HG03378 (cell line): Measurements from ENCODE around the gene KCND3.
"Not testable (repeated sequence)": the region's sequence is repeated elsewhere in the genome, so short reads cannot be mapped to it uniquely, and the experiment has no call there.

Source experiments
- ATAC-seq: cut with Tn5 transposase; IDR thresholded peaks from one replicate; pipeline ENCODE4 v1.9.1; 2021; ENCODE audit warnings: mild to moderate bottlenecking, moderate library complexity; ENCODE audit not compliant: unreplicated experiment

KCND3 gene

DNA sequence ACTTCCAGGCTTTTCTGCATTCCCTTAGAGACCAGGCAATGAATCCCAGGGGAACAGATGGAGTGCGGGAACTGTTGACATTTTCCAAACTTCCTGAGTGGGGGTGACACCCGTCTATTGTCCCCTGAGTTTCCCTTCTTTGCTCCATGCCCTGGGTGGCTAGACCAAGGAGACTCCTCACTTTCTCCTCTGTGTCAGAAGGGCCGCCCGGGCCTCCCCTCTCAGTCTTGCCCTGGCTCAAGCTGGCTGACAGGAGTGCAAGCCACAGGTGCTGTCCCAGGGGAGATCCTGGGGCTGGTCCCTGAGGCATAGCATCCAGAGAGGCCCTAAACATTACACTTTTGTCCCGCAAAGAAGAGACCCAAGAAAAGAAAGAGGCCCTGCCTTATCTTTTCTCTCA lies 170.9 kb downstream of the KCND3 start:
- no peak for ATAC-seq

- ATAC-seq = no peak
These were observed 171.4 kb downstream of the KCND3 start for GRCh38 chr1:111818081-111818480.

DNA sequence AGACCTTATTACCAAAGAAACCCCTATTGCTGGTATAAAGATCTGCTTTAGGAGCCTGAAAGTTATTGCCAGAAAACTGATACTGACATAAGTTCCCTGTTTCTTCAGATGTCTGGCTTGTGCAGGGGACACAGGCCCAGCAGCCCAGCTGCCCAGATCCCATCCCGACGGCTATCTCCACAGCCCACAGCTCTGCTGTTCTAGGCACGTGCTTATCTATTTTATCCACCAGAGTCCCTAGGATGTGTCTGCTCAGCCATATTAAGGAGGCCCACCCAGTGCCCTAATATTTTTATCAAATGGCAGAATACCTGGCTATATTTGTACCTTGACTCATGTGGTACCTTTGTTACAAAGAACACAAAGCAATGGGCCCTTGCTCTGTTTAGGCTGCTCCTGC lies 174.8 kb downstream of the KCND3 start:
- no peak for ATAC-seq

DNA sequence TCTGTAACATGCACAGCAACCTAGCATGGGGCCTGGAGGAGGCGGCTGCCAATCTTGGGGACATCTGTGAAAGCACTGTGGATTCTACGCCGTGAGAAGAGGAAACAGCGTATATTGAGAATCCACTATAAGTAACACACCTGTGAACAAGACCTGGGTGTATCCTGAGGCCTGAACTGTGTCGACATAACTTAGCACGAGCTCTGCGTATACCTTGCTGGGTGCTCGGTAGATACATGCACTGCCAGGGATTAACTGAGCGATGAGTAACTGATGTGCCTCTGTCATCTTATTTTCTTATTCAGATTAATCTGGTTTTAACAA lies 175.2 kb downstream of the KCND3 start:
- ATAC-seq = no peak

GRCh38 chr1:111813440-111814304 lies 175.8 kb downstream of the KCND3 start:
- no peak for ATAC-seq

GRCh38 chr1:111812306-111812705 lies 177.2 kb downstream of the KCND3 start:
- no peak for ATAC-seq

DNA sequence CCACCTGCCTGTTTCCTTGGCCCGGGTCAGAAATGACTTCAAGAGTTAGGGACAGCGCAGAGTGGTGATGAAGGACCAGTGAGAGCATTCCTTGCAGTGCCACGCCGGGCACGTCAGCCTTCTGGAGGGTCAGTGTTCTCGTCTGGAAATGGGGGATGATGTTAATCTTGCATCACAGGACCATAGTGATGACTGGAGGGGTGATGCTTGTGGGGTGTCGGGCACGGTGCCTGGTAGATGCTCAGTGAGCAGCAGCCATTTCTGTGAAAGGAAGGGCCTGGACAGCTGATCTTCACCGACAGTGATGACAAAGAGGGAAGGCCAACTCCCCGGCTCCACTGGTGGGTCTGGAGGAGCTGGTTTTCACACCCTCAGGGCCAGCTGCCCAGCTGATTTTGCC lies 177.6 kb downstream of the KCND3 start:
- no peak for ATAC-seq

DNA sequence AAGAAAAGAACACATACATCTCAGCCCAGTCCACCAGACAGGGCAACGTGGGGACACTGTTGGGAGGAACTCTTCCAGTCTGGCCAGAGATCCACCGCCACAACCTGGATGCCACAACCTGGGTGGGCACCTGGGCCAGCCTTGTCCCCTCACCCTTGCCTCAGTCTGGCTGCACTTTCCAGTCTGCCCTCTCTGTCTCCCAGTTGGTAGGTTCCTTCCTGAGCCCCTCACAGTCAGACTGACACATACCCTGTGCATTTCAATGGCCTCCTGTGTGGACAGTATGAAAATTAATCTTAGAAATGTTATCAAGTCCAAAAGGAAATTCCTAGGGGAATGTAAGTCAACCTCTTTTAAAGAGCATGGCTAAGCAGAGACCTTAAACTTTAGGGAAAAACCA lies 184.2 kb downstream of the KCND3 start:
- no peak for ATAC-seq

DNA sequence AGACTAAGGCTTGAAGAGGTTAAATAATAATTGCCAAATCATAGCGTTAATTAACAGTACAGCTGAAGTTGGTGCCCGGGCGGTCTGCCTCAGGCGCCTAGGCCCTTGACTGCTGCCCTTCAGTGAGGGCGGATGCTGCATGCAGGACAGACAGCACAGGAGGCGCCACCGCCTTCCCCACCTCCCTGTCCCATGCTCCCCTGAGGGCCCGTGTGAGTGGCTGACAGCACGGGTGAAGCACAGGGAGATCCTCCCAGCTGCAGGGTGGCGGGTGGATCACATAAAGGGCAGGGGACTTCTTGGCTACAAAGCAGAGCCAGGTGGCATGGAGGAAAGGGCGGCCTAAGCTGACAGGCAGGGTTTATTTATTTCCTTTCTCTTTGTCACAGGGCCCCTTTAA lies 184.7 kb downstream of the KCND3 start:
- ATAC-seq = no peak

DNA sequence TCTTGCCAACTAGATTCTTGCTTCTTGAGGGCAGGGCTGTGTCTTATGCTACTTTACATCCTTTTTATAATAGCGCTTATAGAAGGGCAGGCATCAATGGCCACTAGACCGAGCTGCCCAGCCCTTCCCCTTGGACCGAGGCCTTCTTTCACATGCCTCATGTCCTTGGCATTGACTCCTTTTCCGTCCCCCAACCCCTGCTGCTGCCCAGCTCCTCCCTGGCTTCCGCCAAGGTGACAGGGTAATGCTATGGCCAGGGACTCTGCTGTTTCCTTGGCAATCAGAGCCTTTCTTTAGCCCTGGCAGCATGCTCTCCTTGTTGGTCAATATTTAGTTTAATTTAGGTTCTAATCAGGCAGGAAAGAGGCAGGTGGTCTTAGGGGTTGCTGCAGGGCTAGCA lies 185.5 kb downstream of the KCND3 start:
- no peak for ATAC-seq

GRCh38 chr1:111802984-111803383 lies 186.5 kb downstream of the KCND3 start:
- no peak for ATAC-seq

DNA sequence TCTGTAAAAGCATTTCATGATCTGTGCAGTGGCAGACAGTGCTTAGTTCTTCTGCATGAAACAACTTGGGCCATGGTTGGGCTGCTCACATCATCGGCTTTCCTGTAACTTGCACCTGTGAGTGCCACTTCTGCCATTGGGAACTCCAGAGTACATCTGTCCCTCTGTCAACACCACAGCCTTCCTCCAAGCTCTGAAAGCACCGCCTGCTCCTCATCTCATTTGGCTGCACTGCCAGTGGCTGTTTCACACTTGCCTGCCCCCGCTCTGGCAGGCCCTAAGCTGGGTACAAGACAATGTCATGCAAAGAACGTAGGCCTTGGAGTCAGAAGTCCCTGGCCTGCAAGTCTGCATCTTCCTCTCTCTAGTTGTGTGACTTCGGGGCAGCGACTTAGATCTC lies 187.4 kb downstream of the KCND3 start:
- ATAC-seq = no peak

- ATAC-seq = no peak
These were observed 188.2 kb downstream of the KCND3 start for GRCh38 chr1:111801071-111801850.

- ATAC-seq = not testable (repeated sequence)
These were observed 189.7 kb downstream of the KCND3 start for GRCh38 chr1:111799722-111800121.

GRCh38 chr1:111798580-111798979 lies 190.9 kb downstream of the KCND3 start:
- no peak for ATAC-seq

GRCh38 chr1:111795401-111795800 lies 194.1 kb downstream of the KCND3 start:
- ATAC-seq = no peak

GRCh38 chr1:111793923-111794322 lies 195.5 kb downstream of the KCND3 start:
- no peak for ATAC-seq

- ATAC-seq = no peak
These were observed 197.2 kb downstream of the KCND3 start for GRCh38 chr1:111792249-111792648.

DNA sequence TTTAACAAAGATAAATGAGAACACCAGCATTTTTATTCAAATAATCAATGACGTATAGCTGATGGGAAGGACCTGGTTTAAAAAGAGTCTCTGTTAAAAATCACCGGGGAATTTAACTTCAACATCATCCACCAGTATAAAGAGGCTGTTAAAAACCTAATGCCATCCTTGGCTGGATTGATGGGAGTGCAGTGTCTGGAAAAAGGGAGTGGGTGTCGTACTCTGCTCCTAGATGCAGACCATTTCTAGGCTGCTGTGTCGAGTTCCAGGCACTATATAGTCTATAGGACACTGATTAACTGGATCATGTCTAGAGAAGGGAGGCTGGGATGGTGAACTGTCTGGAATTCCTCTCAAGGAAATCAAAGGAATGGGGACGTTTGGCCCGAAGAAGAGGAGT lies 197.7 kb downstream of the KCND3 start:
- ATAC-seq = no peak

DNA sequence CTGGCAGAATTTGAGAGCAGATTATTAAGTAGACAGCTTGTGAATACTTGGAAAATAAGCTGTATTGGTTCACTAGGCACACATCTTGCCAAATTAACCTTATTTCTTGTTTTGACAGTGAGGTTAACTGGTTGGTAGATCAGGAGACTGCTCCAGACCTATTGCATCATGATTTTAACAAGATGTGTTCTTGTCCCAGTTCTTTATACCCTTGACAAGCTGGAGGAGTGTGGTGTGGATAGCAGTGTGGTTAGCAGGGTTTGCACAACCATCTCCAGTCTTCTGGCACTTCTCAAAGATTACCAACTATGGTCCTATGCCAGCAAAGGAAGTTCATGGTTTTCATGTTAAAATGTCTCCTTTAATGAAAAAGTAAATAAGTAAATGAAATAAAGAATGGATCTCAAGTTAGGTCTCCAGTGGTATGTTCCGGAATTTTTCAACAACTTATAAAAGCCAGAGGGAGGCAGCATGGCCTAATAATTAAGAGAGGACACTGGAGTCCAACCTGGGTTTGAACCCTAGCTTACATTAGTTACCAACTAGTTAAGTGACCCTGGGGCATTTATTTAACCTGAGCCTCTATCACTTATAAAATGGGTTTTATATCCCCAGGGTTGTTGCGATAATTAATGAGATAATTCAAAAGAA lies 199.7 kb downstream of the KCND3 start:
- no peak for ATAC-seq

DNA sequence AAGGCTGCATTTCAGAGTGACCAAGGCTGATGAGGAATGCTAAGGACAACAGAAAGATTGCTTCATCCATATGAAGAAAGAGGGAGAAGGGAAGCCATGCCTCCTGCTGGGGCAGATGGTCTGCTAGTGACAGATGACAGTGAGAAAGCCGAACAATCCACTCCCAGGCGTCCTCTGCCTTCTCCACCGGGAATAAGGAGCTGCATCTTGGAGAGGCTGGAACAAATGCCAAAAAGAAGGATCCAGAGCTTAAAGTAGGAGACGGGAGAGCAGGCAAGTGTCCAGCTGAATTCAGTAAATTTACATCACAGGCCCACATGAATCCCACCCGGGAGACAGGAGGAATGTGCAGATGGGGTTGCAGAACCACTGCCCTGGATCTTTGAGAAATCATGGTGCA lies 200.3 kb downstream of the KCND3 start:
- no peak for ATAC-seq

DNA sequence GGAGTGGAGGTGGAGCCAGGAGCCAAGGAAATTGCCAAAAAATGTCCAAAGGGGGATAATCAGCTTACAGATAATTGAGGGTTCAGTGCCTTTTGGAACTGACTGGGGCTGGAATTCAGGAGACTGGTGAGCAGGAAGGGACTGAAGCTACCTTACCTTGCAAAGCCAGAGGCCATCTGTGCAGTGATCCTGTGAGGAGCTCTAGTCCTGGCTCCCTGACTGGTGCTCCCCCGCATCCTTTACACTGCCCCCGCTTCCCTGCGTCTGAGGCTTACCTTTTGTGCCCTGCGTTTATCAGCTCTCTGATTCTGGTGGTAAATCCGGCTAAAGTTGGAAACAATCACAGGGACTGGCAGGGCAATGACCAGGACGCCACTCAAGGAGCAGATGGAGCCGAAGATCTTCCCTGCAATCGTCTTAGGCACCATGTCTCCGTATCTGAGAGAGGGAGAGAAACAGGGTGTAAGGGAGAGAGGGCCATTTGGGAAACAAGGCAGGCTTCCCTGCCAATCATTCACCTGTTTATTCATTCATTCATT lies 202.7 kb downstream of the KCND3 start:
- no peak for ATAC-seq
